HEK293 (cell line): ENCODE results near the gene CRYBB3.
"Not testable (repeated sequence)": the region's sequence is repeated elsewhere in the genome, so short reads cannot be mapped to it uniquely, and the experiment has no call there.

ENCODE experiments used
- CTCF ChIA-PET: fragments of 350-600 bp; formaldehyde crosslinking; extraction: SDS; loops from one replicate; lab custom pipeline; 2021; ENCODE audit warnings: antibody characterized with exemption; lab: Yijun Ruan, JAX
- POLR2A ChIA-PET: fragments of 300-600 bp; formaldehyde crosslinking; extraction: SDS; loops from one replicate; lab custom pipeline; 2020; ENCODE audit warnings: antibody characterized with exemption, inconsistent platforms; lab: Yijun Ruan, JAX
- H3K27ac ChIP-seq: fragments of 200-500 bp; sonication (Bioruptor generic); 2 replicates; pipeline ENCODE4 v1.5.1; 2014; ENCODE audit warnings: low read depth, low read length, control low read depth, inconsistent platforms; ENCODE audit errors: extremely low read depth
- H3K36me3 ChIP-seq, 2 experiments: fragments of 200-500 bp in 1 of 2; sonication (Bioruptor generic) in 1 of 2; 1 replicate in 1 of 2; 2 replicates in 1 of 2; pipeline ENCODE4 v1.5.1; 2014 to 2017; ENCODE audit warnings: inconsistent platforms in 2 of 2, low read length in 2 of 2; ENCODE audit not compliant: control insufficient read depth in 2 of 2, insufficient read depth in 1 of 2
- H3K4me1 ChIP-seq: fragments of 200-500 bp; sonication (Bioruptor generic); 2 replicates; pipeline ENCODE4 v1.5.1; 2014; ENCODE audit warnings: mild to moderate bottlenecking, low read length, inconsistent platforms; ENCODE audit not compliant: control insufficient read depth, insufficient read depth
- H3K4me3 ChIP-seq: 2 replicates; pipeline ENCODE4 v1.5.1; 2011; ENCODE audit warnings: low read depth, mild to moderate bottlenecking, control low read depth, low read length, moderate library complexity
- H3K9me3 ChIP-seq: fragments of 200-500 bp; sonication (Bioruptor generic); 2 replicates; pipeline ENCODE4 v1.5.1; 2014; ENCODE audit warnings: low read depth, low read length, inconsistent platforms; ENCODE audit not compliant: control insufficient read depth, insufficient read depth
- EGR2 ChIP-seq: fragments of 450-650 bp; formaldehyde crosslinking; IDR thresholded peaks from 2 replicates; pipeline ENCODE4 v1.5.1; 2016; ENCODE audit warnings: low read depth, missing biosample characterization, missing genetic modification characterization
- IKZF3 ChIP-seq: fragments of 450-650 bp; IDR thresholded peaks from 2 replicates; pipeline ENCODE4 v1.5.0; 2018; ENCODE audit warnings: missing biosample characterization, mild to moderate bottlenecking, missing genetic modification characterization, moderate library complexity
- MEIS1 ChIP-seq: sonication (generic); formaldehyde crosslinking; IDR thresholded peaks from 2 replicates; pipeline ENCODE4 v1.8.1; 2022; ENCODE audit warnings: missing genetic modification reagents, mild to moderate bottlenecking, borderline replicate concordance
- OVOL3 ChIP-seq: fragments of 450-650 bp; formaldehyde crosslinking; IDR thresholded peaks from 2 replicates; pipeline ENCODE4 v1.5.1; 2016; ENCODE audit warnings: missing biosample characterization, missing genetic modification characterization
- PBX3 ChIP-seq: sonication (generic); formaldehyde crosslinking; IDR thresholded peaks from 2 replicates; pipeline ENCODE4 v1.8.1; 2022; ENCODE audit warnings: mild to moderate bottlenecking, moderate library complexity, missing genetic modification reagents
- YY1 ChIP-seq: fragments of 450-650 bp; formaldehyde crosslinking; IDR thresholded peaks from 2 replicates; pipeline ENCODE4 v1.5.1; 2018; ENCODE audit warnings: missing biosample characterization, missing genetic modification characterization
- ZBTB17 ChIP-seq: fragments of 450-650 bp; formaldehyde crosslinking; IDR thresholded peaks from 2 replicates; pipeline ENCODE4 v1.5.1; 2016; ENCODE audit warnings: missing biosample characterization, missing genetic modification characterization
- ZBTB49 ChIP-seq: fragments of 450-650 bp; formaldehyde crosslinking; IDR thresholded peaks from 2 replicates; pipeline ENCODE4 v1.5.1; 2016; ENCODE audit warnings: missing biosample characterization, missing genetic modification characterization, low read depth
- ZFP3 ChIP-seq: fragments of 450-650 bp; formaldehyde crosslinking; IDR thresholded peaks from 2 replicates; pipeline ENCODE4 v1.5.1; 2016; ENCODE audit warnings: low read depth, missing biosample characterization, missing genetic modification characterization
- ZNF10 ChIP-seq: fragments of 450-650 bp; formaldehyde crosslinking; IDR thresholded peaks from 2 replicates; pipeline ENCODE4 v1.5.1; 2017; ENCODE audit warnings: missing biosample characterization, missing genetic modification characterization
- ZNF132 ChIP-seq: fragments of 450-650 bp; formaldehyde crosslinking; IDR thresholded peaks from 2 replicates; pipeline ENCODE4 v1.5.1; 2017; ENCODE audit warnings: missing biosample characterization, missing genetic modification characterization, borderline replicate concordance
- ZNF23 ChIP-seq: fragments of 450-650 bp; formaldehyde crosslinking; IDR thresholded peaks from 2 replicates; pipeline ENCODE4 v1.5.1; 2016; ENCODE audit warnings: missing biosample characterization, missing genetic modification characterization, borderline replicate concordance
- ZNF280C ChIP-seq: fragments of 450-650 bp; formaldehyde crosslinking; IDR thresholded peaks from 2 replicates; pipeline ENCODE4 v1.5.1; 2016; ENCODE audit warnings: missing biosample characterization, missing genetic modification characterization
- ZNF362 ChIP-seq: fragments of 450-650 bp; formaldehyde crosslinking; IDR thresholded peaks from 2 replicates; pipeline ENCODE4 v1.5.1; 2016; ENCODE audit warnings: missing biosample characterization, missing genetic modification characterization
- ZNF433 ChIP-seq: fragments of 450-650 bp; formaldehyde crosslinking; IDR thresholded peaks from 2 replicates; pipeline ENCODE4 v1.5.1; 2016; ENCODE audit warnings: missing biosample characterization, missing genetic modification characterization, low read depth
- ZNF521 ChIP-seq: fragments of 450-650 bp; formaldehyde crosslinking; IDR thresholded peaks from 2 replicates; pipeline ENCODE4 v1.5.1; 2017; ENCODE audit warnings: missing biosample characterization, mild to moderate bottlenecking, missing genetic modification characterization
- ZNF530 ChIP-seq: fragments of 450-650 bp; formaldehyde crosslinking; IDR thresholded peaks from 2 replicates; pipeline ENCODE4 v1.5.1; 2016; ENCODE audit warnings: low read depth, missing biosample characterization, missing genetic modification characterization
- ZNF654 ChIP-seq: fragments of 450-650 bp; formaldehyde crosslinking; IDR thresholded peaks from 2 replicates; pipeline ENCODE4 v1.5.1; 2016; ENCODE audit warnings: low read depth, missing biosample characterization, missing genetic modification characterization
- ZNF670 ChIP-seq: fragments of 450-650 bp; formaldehyde crosslinking; IDR thresholded peaks from 2 replicates; pipeline ENCODE4 v1.5.1; 2016; ENCODE audit warnings: missing biosample characterization, missing genetic modification characterization, low read depth
- ZNF677 ChIP-seq: fragments of 450-650 bp; IDR thresholded peaks from 2 replicates; pipeline ENCODE4 v1.5.0; 2018; ENCODE audit warnings: missing biosample characterization, mild to moderate bottlenecking, missing genetic modification characterization, moderate library complexity
- ZNF701 ChIP-seq: fragments of 450-650 bp; formaldehyde crosslinking; IDR thresholded peaks from 2 replicates; pipeline ENCODE4 v1.5.1; 2016; ENCODE audit warnings: missing biosample characterization, missing genetic modification characterization
- ZNF785 ChIP-seq: fragments of 450-650 bp; formaldehyde crosslinking; IDR thresholded peaks from 2 replicates; pipeline ENCODE4 v1.5.1; 2016; ENCODE audit warnings: missing biosample characterization, missing genetic modification characterization
- ZSCAN30 ChIP-seq: fragments of 450-650 bp; IDR thresholded peaks from 2 replicates; pipeline ENCODE4 v1.5.1; 2018; ENCODE audit warnings: missing biosample characterization, mild to moderate bottlenecking, missing genetic modification characterization, moderate library complexity
- ZXDB ChIP-seq: fragments of 450-650 bp; formaldehyde crosslinking; IDR thresholded peaks from 2 replicates; pipeline ENCODE4 v1.5.1; 2016; ENCODE audit warnings: missing biosample characterization, missing genetic modification characterization

CRYBB3 gene

GRCh38 chr22:25235547-25236290 is 36.1 kb downstream of the CRYBB3 start (continued):
- TF ChIP-seq IKZF3: no peak; the same call in 1 of the 2 replicates
- peak; percentile 71 for TF ChIP-seq EGR2 (tag by site-specific recombination)
- no peak for TF ChIP-seq ZNF530 (tag by site-specific recombination)
- TF ChIP-seq ZNF521: no peak
- TF ChIP-seq ZNF670 (tag by site-specific recombination): no peak
- no peak for TF ChIP-seq YY1 (tag by site-specific recombination)
- peak; percentile 88 for TF ChIP-seq ZNF362 (tag by site-specific recombination)
- TF ChIP-seq ZNF10 (tag by site-specific recombination): no peak
- TF ChIP-seq ZBTB49: no peak
- peak; percentile 85 for TF ChIP-seq ZNF654 (tag by site-specific recombination)
- TF ChIP-seq ZSCAN30 (tag by site-specific recombination): 0 out of 2 replicates have a peak, but pooled peaks have one; percentile 76
- peak; percentile 99 for TF ChIP-seq PBX3
- no peak for TF ChIP-seq ZNF132 (tag by site-specific recombination)
- peak; percentile 53; the same call in 1 of the 2 replicates for TF ChIP-seq ZXDB (tag by site-specific recombination)
- no peak for TF ChIP-seq ZNF677 (tag by site-specific recombination)
- TF ChIP-seq ZNF433 (tag by site-specific recombination): no peak
- TF ChIP-seq MEIS1: no peak

GRCh38 chr22:25236417-25236816 is 36.8 kb downstream of the CRYBB3 start:
- Histone ChIP-seq H3K36me3 (no peaks in the 10 kb centered on the region), H3K4me1 (no peaks in the 10 kb centered on the region), H3K4me3 (no peak overlapping the region), H3K27ac (no peak overlapping the region), H3K9me3 (no peaks in the 10 kb centered on the region)
- POLR2A ChIA-PET: no interaction called here
- TF ChIP-seq ZFP3 (tag by site-specific recombination): peak; percentile 80
- no peak for TF ChIP-seq ZBTB17 (tag by site-specific recombination)
- CTCF ChIA-PET: interaction anchor here (0.6 to 6.3 kb wide), 22 partner anchors 11 to 1445 kb away, joined by 3 to 43 read pairs (median 4); no protein-coding TSS in a partner anchor

- Histone ChIP-seq H3K9me3 (no peaks in the 10 kb centered on the region), H3K27ac (no peak overlapping the region), H3K36me3 (no peaks in the 10 kb centered on the region)
- CTCF ChIA-PET: interaction anchor here (0.6 to 1.3 kb wide), 2 partner anchors 48 to 97 kb away, joined by 3 to 12 read pairs; no protein-coding TSS in a partner anchor
- TF ChIP-seq ZNF280C (tag by site-specific recombination) (no peak), OVOL3 (no peak), ZNF23 (no peak), ZNF785 (tag by site-specific recombination) (no peak), ZNF701 (tag by site-specific recombination) (no peak)
- TF ChIP-seq, all 188 proteins: peak for 0
- H3K4me1 ChIP-seq: no peaks in the 10 kb centered on the region
- no peak overlapping the region for H3K4me3 ChIP-seq
- POLR2A ChIA-PET: no interaction called here
Observed at GRCh38 chr22:25237503-25237902, 37.8 kb downstream of the CRYBB3 start.

GRCh38 chr22:25238058-25238457 is 38.4 kb downstream of the CRYBB3 start:
- H3K36me3 ChIP-seq, H3K4me1 ChIP-seq, H3K9me3 ChIP-seq, H3K4me3 ChIP-seq, H3K27ac ChIP-seq, POLR2A ChIA-PET: not testable (repeated sequence)
- CTCF ChIA-PET: interaction anchor here (0.6 to 1.3 kb wide), 2 partner anchors 49 to 96 kb away, joined by 3 to 12 read pairs; no protein-coding TSS in a partner anchor
